ENCODE data around the gene WIPF3. TPM values are rescaled to one million over a fixed set of nuclear protein-coding genes. Genes with fewer than 3 reads are reported as not detected.

WIPF3 gene
- total RNA-seq, 1 experiment from 2014 or later: 11.6 TPM

- Histone ChIP-seq H3K23ac (ENCODE audit: insufficient read length, low read depth, low read length) (no peak overlapping the region), H3K9ac (ENCODE audit: extremely low read depth, insufficient read length, low read length) (no peak overlapping the region), H2AFZ (ENCODE audit: low read length) (no peak overlapping the region), H3K14ac (ENCODE audit: insufficient read depth, low read length) (no peak overlapping the region), H3K23me2 (ENCODE audit: insufficient read length, low read depth, low read length, poor library complexity, severe bottlenecking) (no peaks in the 10 kb centered on the region), H3K79me1 (ENCODE audit: insufficient read depth, low read depth, low read length, poor library complexity, severe bottlenecking) (no peaks in the 10 kb centered on the region), H3K4me1 (ENCODE audit: insufficient read depth, low read length) (no peaks in the 10 kb centered on the region), H3K4me2 (ENCODE audit: insufficient read depth, insufficient read length, low read length) (no peak overlapping the region), H3T11ph (ENCODE audit: low read length) (no peak overlapping the region), H2BK12ac (ENCODE audit: insufficient read length, low read depth, low read length) (no peak overlapping the region), H4K20me1 (ENCODE audit: control insufficient read depth, insufficient read depth, insufficient read length) (no peaks in the 10 kb centered on the region), H2BK120ac (ENCODE audit: low read depth, low read length, poor library complexity, severe bottlenecking) (no peak overlapping the region), H3K18ac (ENCODE audit: insufficient read length, low read depth, low read length) (no peak overlapping the region), H2BK5ac (ENCODE audit: insufficient read length, low read length) (no peak overlapping the region), H3K4ac (ENCODE audit: low read depth, low read length) (no peak overlapping the region), H3K27me3 (ENCODE audit: insufficient read depth, low read length) (no peaks in the 10 kb centered on the region), H4K91ac (ENCODE audit: insufficient read length, low read depth, low read length) (no peak overlapping the region), H2BK20ac (ENCODE audit: low read depth, low read length, poor library complexity, severe bottlenecking) (no peak overlapping the region), H2AK5ac (ENCODE audit: insufficient read length, low read length) (no peak overlapping the region), H3K56ac (ENCODE audit: insufficient read length, low read depth, low read length) (no peak overlapping the region), H3K27ac (ENCODE audit: insufficient read length, low read depth, low read length) (no peak overlapping the region), H2BK15ac (ENCODE audit: low read depth, low read length) (no peak overlapping the region), H3K9me3 (ENCODE audit: control insufficient read depth, low read depth, low read length) (no peaks in the 10 kb centered on the region), H4K5ac (ENCODE audit: insufficient read length, low read depth, low read length) (no peak overlapping the region), H4K8ac (replicated peaks; ENCODE audit: insufficient read length, low read depth, low read length) (no peak overlapping the region), H3K79me2 (ENCODE audit: insufficient read depth, low read length) (no peaks in the 10 kb centered on the region)
- Mint-ChIP-seq H3K27ac (no peak overlapping the region), H3K27me3 (ENCODE audit: low read depth) (no peaks in the 10 kb centered on the region), H3K4me3 (no peak overlapping the region), H3K4me1 (peaks cover 3 to 5% of the 10 kb centered on the region in 2 experiments; a peak in 2 of 4 replicates), H3K36me3 (ENCODE audit: insufficient read depth in 1 of 3, low read depth in 3 of 3) (peaks cover 5 to 55% (median 23%) of the 10 kb centered on the region in 3 experiments; a peak in 6 of 7 replicates), H3K9me3 (no peaks in the 10 kb centered on the region)
- no peak for DNase-seq
- WGBS (ENCODE audit: extremely low coverage, insufficient read length, low lambda C conversion rate): no CpG with 5 or more reads among the region's 5 CpGs
- TF ChIP-seq CTCF (conservative IDR thresholded peaks at IDR 0.05): no peak
Observed at GRCh38 chr7:29919790-29920189, 113.5 kb downstream of the WIPF3 start.

Measured in H9 (cell line).